AML-193 (cell line): ENCODE measurements around the gene MYO1G.
A peak's percentile ranks its signal among the peaks of the same experiment; 100 is the strongest.
"Not testable (repeated sequence)": the region's sequence is repeated elsewhere in the genome, so short reads cannot be mapped to it uniquely, and the experiment has no call there.

ENCODE experiments used
- DNase-seq, 2 experiments: peaks; one replicate each; lab custom pipeline; 2025; lab: John Stamatoyannopoulos, UW

The MYO1G gene

DNA sequence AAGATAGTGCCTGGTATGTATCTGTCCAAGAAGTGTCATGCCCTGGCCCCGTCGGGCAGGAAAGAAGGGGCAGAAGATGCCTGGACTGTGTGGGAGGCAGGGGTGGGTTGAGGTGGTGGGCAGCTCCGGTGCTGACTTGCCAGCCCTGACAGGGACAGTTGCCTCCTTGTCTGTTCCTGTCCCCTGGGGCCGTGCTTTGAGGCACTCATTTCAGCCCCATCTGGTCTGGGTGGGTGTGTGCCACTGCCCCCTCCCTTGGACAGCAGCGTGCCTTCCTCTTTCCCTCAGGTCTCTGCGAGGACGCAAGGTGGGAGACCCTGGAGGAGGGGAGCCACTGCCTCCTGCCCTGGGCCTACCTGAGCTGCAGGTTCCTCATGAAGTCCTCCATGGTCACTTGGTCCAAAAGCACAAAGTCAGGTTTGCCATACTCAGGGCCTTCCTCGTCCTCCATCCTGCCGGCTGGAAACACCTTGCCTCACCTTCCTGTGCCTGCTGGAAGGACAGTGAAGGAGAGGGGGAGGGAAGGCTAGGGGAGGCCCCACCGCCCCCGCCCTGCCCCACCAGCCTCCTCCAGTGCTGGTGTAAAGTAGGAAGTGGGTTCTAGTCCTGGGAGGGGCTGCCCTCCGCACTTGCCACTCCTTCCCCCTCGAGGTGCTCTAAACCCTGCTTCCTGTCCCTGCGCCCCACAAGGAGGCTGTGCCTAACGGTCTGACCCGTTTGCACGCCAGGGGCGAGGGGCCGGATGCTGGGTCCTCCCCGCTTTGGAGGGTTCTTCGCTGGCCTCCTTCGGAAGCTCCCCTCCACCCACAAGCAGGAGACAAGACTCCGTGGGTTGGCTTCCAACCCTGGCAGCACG lies at the start of gene MYO1G:
MYO1G (minus strand) TSS at position 505 of the 856 bp plus-strand sequence; CDS start at position 451, 54 bp downstream.
- peak; percentile 94 to 96 for DNase-seq

DNA sequence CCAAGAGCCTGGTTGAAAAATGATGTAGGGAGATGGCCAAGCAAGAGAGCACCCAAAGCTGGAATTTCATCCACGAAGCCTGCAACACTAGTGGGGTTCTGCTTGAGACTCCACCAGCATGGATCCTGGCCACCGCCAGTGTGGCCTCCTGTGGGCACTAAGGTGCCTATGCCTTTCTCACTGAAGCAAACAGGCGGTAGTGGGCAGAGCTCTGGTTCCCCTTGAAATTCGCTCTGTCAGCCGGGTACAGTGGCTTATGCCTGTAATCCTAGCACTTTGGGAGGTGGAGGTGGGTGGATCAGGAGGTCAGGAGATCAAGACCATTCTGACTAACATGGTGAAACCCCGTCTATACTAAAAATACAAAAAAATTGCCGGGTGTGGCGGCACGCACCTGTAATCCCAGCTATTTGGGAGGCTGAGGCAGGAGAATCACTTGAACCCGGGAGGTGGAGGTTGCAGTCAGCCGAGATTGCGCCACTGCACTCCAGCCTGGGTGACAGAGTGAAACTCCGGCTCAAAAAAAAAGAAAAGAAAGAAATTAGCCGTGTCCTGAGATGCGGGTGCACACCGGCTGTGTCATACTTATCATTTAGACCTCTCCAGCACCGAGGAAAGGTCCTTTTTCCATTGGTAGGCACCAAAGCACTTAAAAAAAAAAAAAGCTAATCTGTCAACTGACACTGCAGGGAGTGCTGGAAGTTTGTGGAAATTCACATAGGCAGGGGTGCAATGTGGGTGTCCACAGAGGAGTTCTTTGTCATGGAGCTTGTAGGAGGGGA lies 49.5 kb upstream of the MYO1G start:
- no peak for DNase-seq

DNA sequence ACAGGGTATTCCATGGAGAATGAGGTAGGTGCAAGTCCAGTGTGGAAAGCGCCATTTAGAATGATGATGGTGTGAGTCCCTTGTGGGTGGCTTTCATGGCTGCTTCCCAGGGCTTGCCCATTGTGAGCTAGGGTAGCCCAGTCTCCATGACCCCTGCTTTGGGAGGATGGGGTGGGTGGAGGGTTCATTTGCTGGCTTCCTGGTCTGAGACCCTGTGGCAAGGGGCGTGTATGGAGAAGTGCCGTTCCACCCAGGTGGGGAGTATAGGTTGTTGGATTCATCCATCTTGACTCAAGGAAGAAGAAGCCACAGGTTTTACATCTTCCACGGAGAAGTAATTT lies 48.9 kb upstream of the MYO1G start:
- DNase-seq: no peak

DNA sequence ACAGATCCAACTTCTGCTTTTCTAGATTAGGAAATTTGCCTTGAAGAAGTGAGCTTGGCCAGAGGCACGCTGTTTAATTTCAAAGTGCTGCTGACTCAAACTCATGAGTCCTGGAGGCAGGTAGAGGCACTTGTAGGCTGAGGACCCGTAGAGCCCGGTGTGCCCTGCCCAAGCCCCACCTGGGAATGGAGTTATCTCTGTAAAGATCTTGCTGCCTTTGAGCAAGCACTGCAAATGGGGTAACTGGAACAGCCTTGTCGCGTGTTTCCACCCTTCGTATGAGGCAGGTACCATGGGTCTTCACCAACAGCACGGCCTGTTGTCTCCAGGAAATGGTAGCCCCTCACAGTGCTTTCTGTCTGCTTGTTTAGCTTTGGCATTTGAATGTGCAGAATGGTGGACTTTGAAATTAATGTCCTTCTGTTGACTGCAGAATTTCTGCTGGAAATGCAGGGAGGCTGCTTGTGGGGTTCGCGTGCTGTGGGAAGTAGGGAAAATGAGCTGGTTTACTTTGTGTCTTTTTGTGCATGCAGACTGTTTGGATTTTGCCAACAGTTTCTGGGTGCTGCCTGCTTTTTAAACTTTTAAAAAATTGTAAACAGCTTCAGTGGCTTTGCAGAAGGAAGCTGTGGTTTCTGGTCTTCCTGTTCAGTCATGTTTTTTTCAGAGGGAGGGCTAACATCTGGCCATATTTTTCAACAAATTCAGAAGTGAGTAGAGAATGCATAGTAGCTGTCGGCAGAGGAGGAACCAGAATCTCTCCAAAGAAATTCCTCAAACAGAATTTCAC lies 48.4 kb upstream of the MYO1G start:
- DNase-seq: peak; percentile 85 to 86

DNA sequence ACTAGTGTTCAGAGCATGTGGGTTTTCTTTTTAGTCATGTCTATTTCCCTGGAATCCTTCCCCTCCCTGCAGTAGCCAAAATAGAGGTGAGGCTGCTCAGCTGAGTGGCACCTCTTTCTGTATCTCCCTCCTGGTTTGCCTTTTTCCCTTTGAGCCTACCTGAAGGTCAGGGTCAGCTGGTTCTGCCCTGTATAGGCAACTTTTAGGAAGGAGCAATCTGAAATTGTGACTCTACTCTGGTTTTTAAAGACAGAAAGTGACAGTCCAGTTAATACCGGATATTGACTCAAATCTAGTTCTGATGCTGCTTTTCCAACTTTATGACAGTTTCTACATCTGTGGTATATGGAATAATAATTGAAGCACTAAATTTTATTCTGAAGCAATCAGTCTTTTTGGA lies 47.2 kb upstream of the MYO1G start:
- DNase-seq: no peak

DNA sequence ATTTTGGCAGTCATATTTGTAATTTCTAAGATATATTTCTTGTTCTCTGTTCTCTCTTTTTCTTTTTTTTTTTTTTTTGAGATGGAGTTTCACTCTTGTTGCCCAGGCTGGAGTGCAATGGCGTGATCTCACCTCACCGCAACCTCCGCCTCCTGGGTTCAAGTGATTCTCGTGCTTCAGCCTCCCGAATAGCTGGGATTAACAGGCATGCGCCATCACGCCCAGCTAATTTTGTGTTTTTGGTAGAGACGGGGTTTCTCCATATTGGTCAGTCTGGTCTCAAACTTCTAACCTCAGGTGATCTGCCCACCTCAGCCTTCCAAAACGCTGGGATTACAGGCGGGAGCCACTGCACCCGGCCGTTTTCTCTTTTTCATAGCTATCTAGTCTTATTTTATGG lies 46.7 kb upstream of the MYO1G start:
- DNase-seq: not testable (repeated sequence)

DNA sequence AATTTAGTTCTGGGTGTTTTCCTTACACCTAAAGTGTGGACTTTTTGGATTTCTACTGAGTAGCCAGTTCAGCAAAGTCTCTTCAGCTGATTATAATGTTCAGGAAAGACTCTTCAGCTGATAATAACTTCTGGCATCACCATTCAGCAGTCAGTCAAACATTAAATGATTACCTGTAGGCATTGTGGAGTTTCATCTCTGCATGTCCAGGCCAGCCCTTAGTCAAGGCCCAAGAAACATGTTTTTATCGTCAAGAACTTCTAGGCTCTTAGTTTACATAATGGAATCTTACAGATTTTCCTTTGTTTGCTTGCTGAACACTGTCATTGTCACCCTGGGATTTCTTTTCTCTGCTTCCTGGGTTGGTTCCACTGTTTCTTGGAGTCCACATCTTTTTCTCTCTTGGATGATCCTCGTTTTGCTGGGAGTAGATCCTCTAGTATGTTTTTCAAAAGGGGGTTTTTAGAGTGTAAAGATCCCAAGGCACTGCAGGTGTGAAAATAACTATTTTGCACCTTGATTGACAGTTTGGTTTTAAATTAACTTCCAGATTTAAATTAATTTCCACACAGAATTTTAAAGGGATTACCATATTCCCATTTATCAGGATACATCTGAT lies 45.4 kb upstream of the MYO1G start:
- no peak for DNase-seq

DNA sequence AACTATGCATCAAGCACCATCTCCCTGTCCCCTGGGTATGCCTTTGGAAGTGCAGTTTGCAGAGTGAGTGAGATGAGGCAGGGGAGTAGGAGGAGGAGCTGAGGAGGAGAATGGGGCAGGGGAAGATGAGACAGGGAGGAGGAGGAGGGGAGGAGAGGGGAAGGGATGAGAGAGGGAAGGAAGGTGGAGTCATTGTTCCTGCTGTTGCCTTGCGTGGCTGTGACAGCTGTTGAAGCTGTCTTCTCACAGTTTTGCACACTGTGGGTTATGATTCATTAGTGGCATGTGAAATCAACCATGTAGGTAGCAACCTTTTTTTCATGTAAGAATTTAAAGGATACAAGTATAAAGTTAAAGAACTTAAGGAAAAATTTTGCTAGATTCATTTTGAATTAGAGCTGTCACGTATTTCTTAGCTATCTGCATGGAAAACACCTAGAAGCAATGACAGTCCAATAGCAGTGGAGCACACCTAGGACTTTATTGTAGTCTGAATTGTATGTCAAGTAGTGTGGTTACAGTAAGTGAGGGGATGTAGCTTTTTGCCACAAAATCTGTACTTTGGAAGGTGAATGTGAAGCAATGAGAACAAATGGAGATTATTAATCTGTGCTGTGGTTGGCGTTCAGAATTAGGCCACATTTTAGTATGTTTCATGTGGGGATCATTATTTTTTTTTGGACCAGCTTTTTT lies 42.9 kb upstream of the MYO1G start:
- DNase-seq: peak; percentile 30 to 55

DNA sequence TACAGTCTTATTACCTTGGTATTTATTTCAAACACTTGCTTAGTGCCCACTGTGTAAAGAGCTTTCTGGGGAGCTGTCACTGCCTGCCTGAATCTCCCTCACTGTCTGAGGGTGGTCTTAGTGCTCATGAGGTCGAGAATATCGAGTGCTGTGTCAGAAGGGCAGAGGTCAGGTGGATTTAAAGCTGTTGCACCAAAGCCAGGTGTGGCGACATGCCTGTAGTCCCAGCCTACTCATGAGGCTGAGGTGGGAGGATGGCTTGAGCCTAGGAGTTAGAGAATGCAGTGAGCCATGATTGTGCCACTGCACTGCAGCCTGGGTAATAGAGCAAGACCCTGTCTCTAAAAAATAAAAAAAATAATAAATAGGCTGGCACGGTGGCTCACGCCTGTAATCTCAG lies 42.1 kb upstream of the MYO1G start:
- DNase-seq: no peak

DNA sequence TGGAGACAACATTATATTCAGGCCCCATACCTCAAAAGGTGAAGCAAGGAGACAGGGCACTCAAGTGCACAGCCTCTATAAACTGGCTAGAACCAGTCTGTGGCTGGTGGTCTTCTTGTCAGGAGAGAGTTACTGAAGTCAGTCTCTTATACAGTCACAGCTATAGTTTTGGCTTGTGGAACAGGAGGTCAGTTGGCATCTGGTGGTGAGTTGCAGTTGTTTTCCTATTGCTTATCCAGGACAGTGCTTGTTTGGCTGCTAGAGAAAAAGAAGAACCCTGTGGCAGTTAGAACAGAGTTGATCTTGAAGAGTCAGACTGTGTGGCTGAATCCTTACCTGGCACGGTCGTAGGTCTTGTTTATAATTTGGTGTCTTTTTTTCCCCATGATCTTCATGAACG lies 38.4 kb upstream of the MYO1G start:
- no peak for DNase-seq

DNA sequence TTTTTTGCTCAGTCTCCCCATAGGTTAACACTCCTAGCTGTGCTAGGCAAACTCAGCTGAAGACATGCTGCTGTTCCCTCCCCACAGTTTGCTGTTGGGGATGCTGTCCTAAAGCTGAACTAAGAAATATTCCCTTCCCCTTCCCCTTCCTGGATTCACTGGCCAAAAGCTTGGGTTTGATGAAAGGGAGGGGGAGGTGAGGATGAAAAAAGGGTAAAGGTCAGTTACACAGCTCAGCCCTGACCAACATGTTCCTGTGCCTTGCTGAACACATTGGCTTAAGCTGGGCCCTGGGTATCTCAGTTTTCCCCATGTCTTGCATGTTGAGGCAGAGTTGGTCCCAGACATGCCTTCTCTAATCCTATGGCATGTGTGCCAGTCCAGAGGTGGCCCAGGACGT lies 36.5 kb upstream of the MYO1G start:
- no peak for DNase-seq

DNA sequence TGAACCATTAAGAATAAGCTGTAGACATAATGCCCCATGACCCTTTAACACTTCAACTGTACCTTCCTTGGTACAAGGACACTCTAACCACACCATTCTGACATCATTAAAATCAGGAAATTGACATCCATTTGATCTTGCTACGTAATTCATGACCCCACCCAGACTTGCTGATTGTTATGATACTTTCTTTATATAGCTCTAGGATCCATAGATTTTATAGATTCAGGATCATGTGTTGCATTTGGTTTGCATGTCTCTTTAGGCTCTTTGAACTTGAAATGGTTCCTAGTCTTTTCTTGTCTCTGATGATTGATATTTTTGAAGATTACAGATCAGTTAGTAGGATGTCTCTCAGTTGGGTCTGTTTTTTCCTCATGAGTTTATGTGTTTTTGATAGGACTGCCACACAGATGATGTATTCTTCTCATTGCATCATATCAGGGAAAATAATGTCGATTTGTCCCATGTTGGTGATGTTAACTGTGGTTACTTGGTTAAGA lies 34.7 kb upstream of the MYO1G start:
- no peak for DNase-seq

DNA sequence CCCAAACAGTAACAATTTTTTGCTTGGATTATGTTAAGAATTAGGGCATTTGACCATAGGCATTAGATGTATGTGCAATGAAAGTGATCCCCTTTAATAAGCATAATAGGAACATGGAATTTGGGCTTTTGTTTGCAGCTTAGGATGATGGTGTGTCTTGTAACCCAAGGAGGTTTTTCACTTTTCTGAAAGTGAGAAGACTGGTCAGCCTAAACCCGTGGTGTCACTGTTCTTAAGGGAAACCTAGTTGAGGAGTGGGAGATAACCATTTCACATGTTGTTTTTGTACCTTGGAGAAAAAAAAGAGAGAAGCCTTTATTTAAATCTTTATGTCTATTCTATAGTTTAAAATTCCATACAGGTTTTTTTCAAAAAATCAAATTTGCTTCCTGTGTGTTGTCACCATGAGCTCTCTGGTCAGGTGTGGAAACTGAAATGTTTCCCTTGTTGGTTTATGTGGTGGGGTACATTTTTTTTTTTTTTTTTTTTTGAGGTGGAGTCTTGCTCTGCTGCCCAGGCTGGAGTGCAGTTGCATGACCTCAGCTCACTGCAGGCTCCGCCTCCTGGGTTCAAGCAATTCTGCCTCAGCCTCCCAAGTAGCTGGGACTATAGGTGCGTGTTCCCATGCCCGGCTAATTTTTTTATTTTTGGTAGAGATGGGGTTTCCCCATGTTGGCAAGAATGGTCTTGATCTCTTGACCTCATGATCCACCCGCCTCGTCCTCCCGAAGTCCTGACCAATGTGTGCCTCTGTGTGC lies 28.9 kb upstream of the MYO1G start:
- DNase-seq: no peak

DNA sequence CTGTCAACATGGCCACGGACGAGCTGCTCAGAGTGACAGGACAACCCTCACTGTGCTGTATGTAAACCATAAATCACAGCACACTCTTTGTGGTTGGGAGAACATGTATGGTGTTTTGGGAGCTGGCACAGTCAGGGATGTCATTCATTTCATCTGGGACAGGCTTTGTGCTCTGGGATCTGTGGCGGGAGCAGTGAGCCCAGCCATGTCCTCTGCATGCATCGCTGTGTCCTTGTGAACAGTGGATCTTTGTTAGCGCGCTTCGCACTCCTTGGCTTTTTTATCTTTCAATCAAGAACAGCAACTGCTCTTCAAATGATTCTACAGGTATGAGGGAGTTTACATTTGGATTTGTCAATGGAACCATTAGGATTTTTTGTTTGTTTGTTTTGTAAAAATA lies 28.3 kb upstream of the MYO1G start:
- DNase-seq: no peak

DNA sequence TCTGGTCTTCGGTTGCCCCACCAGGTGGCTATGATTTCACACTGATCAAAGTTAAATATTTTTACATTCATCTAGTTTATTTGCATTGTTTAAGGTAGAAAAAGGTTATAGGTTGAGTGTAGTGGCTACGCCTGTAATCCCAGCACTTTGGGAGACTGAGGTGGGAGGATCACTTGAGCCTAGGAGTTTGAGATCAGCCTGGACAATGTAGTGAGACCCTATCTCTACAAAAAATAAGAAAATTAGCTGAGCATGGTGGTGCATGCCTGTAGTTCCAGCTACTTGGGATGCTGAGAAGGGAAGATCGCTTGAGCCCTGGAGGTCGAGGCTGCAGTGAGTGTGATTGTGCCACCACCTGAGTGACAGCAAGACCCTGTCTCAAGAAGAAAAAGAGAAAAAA lies 25.0 kb upstream of the MYO1G start:
- no peak for DNase-seq

DNA sequence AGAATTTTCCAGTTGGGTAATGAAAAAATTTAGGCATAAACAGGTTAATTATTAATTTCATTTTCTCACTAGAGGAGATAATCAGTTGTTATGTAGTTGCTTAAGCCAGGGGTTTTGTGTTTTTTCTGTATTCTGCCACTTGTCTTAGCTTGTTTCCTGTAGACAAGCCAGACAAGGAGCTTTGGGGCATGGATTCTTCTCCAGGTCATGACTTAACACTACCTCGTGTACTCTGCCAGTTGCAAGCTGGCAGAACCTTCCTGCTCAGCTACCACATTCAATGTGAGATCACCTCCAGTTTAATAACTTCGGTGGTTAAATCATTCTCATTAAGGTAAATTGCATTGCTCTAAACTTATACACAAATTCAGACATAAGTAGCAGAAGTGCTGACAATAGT lies 23.0 kb upstream of the MYO1G start:
- no peak for DNase-seq

DNA sequence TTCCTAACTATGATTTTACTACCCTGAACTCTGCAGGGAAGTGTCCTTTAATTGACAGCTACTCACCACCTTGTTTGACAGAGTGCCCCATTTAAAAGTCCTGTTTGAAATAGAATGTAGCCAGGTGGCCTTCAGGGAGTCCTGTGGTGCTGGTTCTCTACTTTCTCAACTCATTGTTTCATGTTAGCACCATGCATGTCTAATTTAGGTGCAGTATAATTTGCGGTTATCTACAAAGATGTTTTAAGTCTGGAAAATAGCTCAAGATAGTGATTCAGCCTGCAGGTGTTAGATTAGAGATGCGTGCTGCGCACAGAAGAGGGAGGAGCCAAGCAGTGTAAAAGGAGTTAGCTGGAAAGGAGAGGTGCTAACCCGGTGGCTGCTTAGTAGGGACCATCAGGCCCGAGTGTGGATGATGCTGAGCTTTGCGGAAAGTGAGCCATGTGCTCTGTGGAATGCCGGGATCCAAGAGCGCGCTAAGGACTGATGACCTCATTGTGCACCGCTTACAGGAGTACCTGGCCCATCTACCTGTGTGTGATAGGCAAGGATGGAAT lies 22.4 kb upstream of the MYO1G start:
- no peak for DNase-seq

DNA sequence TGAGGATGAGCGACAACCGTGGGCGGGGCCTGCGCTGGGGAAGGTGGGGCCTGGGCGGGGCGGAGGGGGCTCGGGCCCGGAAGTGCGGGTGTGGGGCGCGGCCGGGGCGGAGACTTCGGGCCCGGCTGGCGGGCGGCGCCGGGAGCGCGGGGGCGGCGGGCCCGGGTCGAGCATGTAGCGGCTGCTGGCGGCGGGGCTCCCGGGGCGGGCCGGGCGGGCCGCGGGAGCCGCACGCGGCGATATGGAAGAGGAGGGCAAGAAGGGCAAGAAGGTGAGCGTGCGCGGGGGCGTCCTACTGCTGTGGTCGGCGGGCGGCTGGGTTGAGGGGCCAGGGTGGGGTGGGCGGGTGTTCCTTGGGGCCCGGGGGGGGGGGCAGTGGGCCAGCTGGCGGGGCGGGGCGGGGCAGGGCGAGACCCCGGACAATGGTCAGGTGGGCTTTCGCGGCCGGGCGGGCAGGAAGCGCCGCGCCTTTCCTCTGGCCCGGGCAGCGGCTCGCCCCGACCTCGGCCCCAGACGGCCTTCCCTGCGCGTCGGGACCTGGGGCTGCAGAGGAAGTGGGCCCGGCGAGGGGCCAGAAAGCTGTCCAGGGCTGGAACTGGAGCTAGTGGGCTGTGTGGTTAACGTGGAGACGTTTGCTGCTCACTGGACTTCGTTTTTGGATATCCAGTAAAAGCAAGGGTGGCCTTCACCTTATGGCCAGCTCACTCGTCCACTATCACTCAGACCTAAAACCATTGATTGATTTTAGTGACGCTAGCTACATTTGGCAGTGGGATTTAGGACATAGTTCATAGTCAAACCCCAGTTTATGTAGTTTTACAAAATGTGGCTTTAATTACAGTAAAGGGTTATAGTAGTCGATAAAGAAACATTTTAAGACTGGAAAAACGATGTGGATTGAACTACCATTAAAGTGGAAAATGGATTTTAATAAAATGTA lies 21.5 kb upstream of the MYO1G start, which contains the start of gene CCM2:
CCM2 (plus strand) TSS at position 109 of the 940 bp plus-strand sequence; CDS start at position 242, 133 bp downstream.
- no peak for DNase-seq
